HCT116 (cell line): ENCODE data around the gene FAM184A. TPM values are rescaled to one million over a fixed set of nuclear protein-coding genes. Genes with fewer than 3 reads are reported as not detected.

Source experiments
- ATAC-seq: fragments of 200-7000 bp; cut with Tn5 transposase; 2 replicates; pipeline ENCODE4 v1.9.1; 2020; ENCODE audit warnings: mild to moderate bottlenecking, moderate library complexity
- BruUV-seq: library from RNA; stranded (reverse); fragments of 400-500 nt; replicated peaks from 2 replicates; lab custom pipeline; 2021; lab: Mats Ljungman, UMichigan
- CTCF ChIA-PET: fragments of 300-600 bp; sonication (Branson Sonifier 250); formaldehyde crosslinking; loops from one replicate; lab custom pipeline; 2021; ENCODE audit warnings: antibody characterized with exemption; lab: Charles Lee
- POLR2A ChIA-PET: fragments of 300-600, 350-600 bp; sonication (Branson Sonifier 250); formaldehyde crosslinking; loops from one replicate; lab custom pipeline; 2021; ENCODE audit warnings: antibody characterized with exemption; lab: Charles Lee
- RAD21 ChIA-PET, 2 experiments: fragments of 300-600 bp; sonication (Branson Sonifier 250); formaldehyde crosslinking; loops; one replicate each; lab custom pipeline; 2023; ENCODE audit warnings: low total read pairs in 2 of 2; ENCODE audit not compliant: uncharacterized antibody in 2 of 2, unreplicated experiment in 2 of 2, low non-redundant PET in 1 of 2; lab: Charles Lee
- DNase-seq: peaks from one replicate; pipeline ENCODE4 v3.0.0-alpha.2; 2010; ENCODE audit warnings: low read depth, low spot score
- H2AFZ ChIP-seq: fragments of 200-600 bp; shearing (Covaris generic), sonication (generic); 2 replicates; pipeline ENCODE4 v1.6.1; 2017; ENCODE audit warnings: low read depth, mixed run types, mixed read lengths, antibody characterized with exemption, low read length; ENCODE audit not compliant: poor library complexity, severe bottlenecking
- H3K27ac ChIP-seq: 2 replicates; pipeline ENCODE4 v1.5.1; 2012; ENCODE audit warnings: low read depth, low read length
- H3K27me3 ChIP-seq: fragments of 200-600 bp; sonication (generic); 2 replicates; pipeline ENCODE4 v1.6.1; 2016; ENCODE audit warnings: mixed run types, low read length, mixed read lengths; ENCODE audit not compliant: insufficient read depth
- H3K36me3 ChIP-seq, 2 experiments: fragments of 200-500 bp in 1 of 2; fragments of 200-600 bp in 1 of 2; sonication (Bioruptor generic) in 1 of 2; sonication (generic) in 1 of 2; 2 replicates each; pipeline versions ENCODE4 v1.5.1 to v1.6.1; 2014 to 2016; ENCODE audit warnings: low read length in 2 of 2, inconsistent platforms in 1 of 2, mixed read lengths in 1 of 2, mixed run types in 1 of 2; ENCODE audit not compliant: insufficient read depth in 2 of 2, control insufficient read depth in 1 of 2
- H3K4me1 ChIP-seq, 2 experiments: fragments of 200-600 bp in 1 of 2; sonication (generic) in 1 of 2; 2 replicates each; pipeline versions ENCODE4 v1.5.1 to v1.6.1; 2012 to 2017; ENCODE audit warnings: low read length in 2 of 2, inconsistent platforms in 1 of 2, mild to moderate bottlenecking in 1 of 2, mixed read lengths in 1 of 2, mixed run types in 1 of 2, moderate library complexity in 1 of 2; ENCODE audit not compliant: insufficient read depth in 2 of 2, control insufficient read depth in 1 of 2
- H3K4me2 ChIP-seq: fragments of 200-600 bp; sonication (generic); 2 replicates; pipeline ENCODE4 v1.6.1; 2017; ENCODE audit warnings: mixed run types, low read length, mixed read lengths
- H3K4me3 ChIP-seq, 2 experiments: fragments of 200-600 bp in 1 of 2; sonication (generic) in 1 of 2; replicated peaks in 1 of 2; 2 replicates each; pipeline ENCODE4 v1.5.1; 2011 to 2016; ENCODE audit warnings: low read length in 2 of 2, control low read depth in 1 of 2, low read depth in 1 of 2, mild to moderate bottlenecking in 1 of 2, mixed read lengths in 1 of 2, mixed run types in 1 of 2
- H3K79me2 ChIP-seq: fragments of 200-600 bp; sonication (generic); 2 replicates; pipeline ENCODE4 v1.6.1; 2017; ENCODE audit warnings: mild to moderate bottlenecking, mixed run types, low read length, moderate library complexity, mixed read lengths; ENCODE audit not compliant: insufficient read depth
- H3K9ac ChIP-seq: fragments of 200-600 bp; sonication (generic); 2 replicates; pipeline ENCODE4 v1.6.1; 2016; ENCODE audit warnings: low read length, mixed read lengths
- H3K9me2 ChIP-seq: fragments of 200-600 bp; sonication (generic), shearing (Covaris generic); 2 replicates; pipeline ENCODE4 v1.6.1; 2017; ENCODE audit warnings: mixed run types, mild to moderate bottlenecking, moderate library complexity; ENCODE audit not compliant: insufficient read depth
- H3K9me3 ChIP-seq, 2 experiments: fragments of 200-500 bp in 1 of 2; fragments of 200-600 bp in 1 of 2; sonication (Bioruptor generic) in 1 of 2; sonication (generic) in 1 of 2; 2 replicates each; pipeline ENCODE4 v1.6.1; 2014 to 2017; ENCODE audit warnings: low read length in 2 of 2, mixed read lengths in 2 of 2, inconsistent platforms in 1 of 2, low read depth in 1 of 2, mild to moderate bottlenecking in 1 of 2, mixed run types in 1 of 2, moderate library complexity in 1 of 2; ENCODE audit not compliant: control insufficient read depth in 1 of 2, insufficient read depth in 1 of 2
- H4K20me1 ChIP-seq: fragments of 200-600 bp; sonication (generic), shearing (Covaris generic); 2 replicates; pipeline ENCODE4 v1.6.1; 2017; ENCODE audit warnings: mixed run types, mild to moderate bottlenecking, moderate library complexity; ENCODE audit not compliant: insufficient read depth
- CBX3 ChIP-seq: IDR thresholded peaks from 2 replicates; pipeline ENCODE4 v1.6.1; 2012; ENCODE audit warnings: low read depth
- CEBPB ChIP-seq: IDR thresholded peaks from 2 replicates; pipeline ENCODE4 v1.6.1; 2012; ENCODE audit warnings: low read depth
- CTCF ChIP-seq, 3 experiments: fragments of 200-600 bp in 1 of 3; sonication (generic) in 1 of 3; IDR thresholded peaks in 2 of 3; conservative IDR thresholded peaks in 1 of 3; 2 replicates each; pipeline ENCODE4 v1.5.1; 2012 to 2017; ENCODE audit warnings: low read depth in 2 of 3, low read length in 2 of 3, antibody characterized with exemption in 1 of 3, borderline replicate concordance in 1 of 3, control low read depth in 1 of 3, mild to moderate bottlenecking in 1 of 3, mixed read lengths in 1 of 3, mixed run types in 1 of 3, moderate library complexity in 1 of 3; ENCODE audit not compliant: insufficient read depth in 1 of 3
- FOSL1 ChIP-seq: IDR thresholded peaks from 2 replicates; pipeline ENCODE4 v1.6.1; 2012; ENCODE audit warnings: low read depth
- JUND ChIP-seq: IDR thresholded peaks from 2 replicates; pipeline ENCODE4 v1.6.1; 2012
- YY1 ChIP-seq: IDR thresholded peaks from 2 replicates; pipeline ENCODE4 v1.6.1; 2011; ENCODE audit warnings: low read length, low read depth, moderate library complexity, mild to moderate bottlenecking; ENCODE audit not compliant: insufficient replicate concordance; ENCODE audit errors: extremely low read depth
- ZBTB33 ChIP-seq: IDR thresholded peaks from 2 replicates; pipeline ENCODE4 v1.6.1; 2011; ENCODE audit warnings: mild to moderate bottlenecking, low read length, moderate library complexity; ENCODE audit not compliant: insufficient replicate concordance; ENCODE audit errors: extremely low read depth
- intact Hi-C: fragments of 100-400 bp; cut with micrococcal nuclease; formaldehyde crosslinking; loops from 2 replicates; pipeline ENCODE4 v1.10.0; 2022
- total RNA-seq: library from RNA; stranded (reverse); gene quantifications from one replicate; pipeline ENCODE4 v1.2.1, GENCODE V29; 2021; ENCODE audit not compliant: unreplicated experiment

The FAM184A gene
- total RNA-seq, 1 experiment from 2014 or later = 2.4 TPM

- no peak for TF ChIP-seq CTCF (IDR thresholded peaks at IDR 0.05 in 2 of 3, conservative IDR thresholded peaks at IDR 0.05 in 1 of 3; ENCODE audit: borderline replicate concordance in 1 of 3, insufficient read depth in 1 of 3, low read depth in 2 of 3, low read length in 2 of 3)
- TF ChIP-seq CEBPB = no peak
- no peak for TF ChIP-seq YY1
- no peak for TF ChIP-seq JUND
- TF ChIP-seq CBX3 = no peak
- TF ChIP-seq FOSL1 = no peak
- TF ChIP-seq ZBTB33 = no peak
- Histone ChIP-seq H3K4me3 (no peak overlapping the region), H4K20me1 (no peaks in the 10 kb centered on the region), H3K4me2 (no peak overlapping the region), H3K9me2 (no peaks in the 10 kb centered on the region), H3K9ac (no peak overlapping the region), H3K27ac (no peak overlapping the region), H2AFZ (no peak overlapping the region), H3K9me3 (no peaks in the 10 kb centered on the region), H3K36me3 (no peaks in the 10 kb centered on the region), H3K79me2 (no peaks in the 10 kb centered on the region), H3K4me1 (no peaks in the 10 kb centered on the region), H3K27me3 (no peaks in the 10 kb centered on the region)
- intact Hi-C loops = no loop called here
- RAD21 ChIA-PET = no interaction called here
- ATAC-seq (no peak), DNase-seq (no peak)
- CTCF ChIA-PET = interaction anchor here (7.7 kb wide), 1 partner anchor 139 kb away, joined by 113 read pairs; no protein-coding TSS in a partner anchor
- POLR2A ChIA-PET = no interaction called here
- no TSS peak for BruUV-seq
Measured at GRCh38 chr6:118970866-118971265, 107.6 kb downstream of the FAM184A start.
